Suprapubic skin (tissue), 4 donors: ENCODE results near the gene PILRB.

Experiments used
- POLR2A ChIP-seq, 2 donors: fragments of 450-650 bp; IDR thresholded peaks; one replicate each; pipeline ENCODE4 v1.6.1; 2017; ENCODE audit warnings: antibody characterized with exemption in 2 of 2, mild to moderate bottlenecking in 2 of 2, moderate library complexity in 2 of 2
- POLR2AphosphoS5 ChIP-seq, 3 donors: sonication (generic); formaldehyde crosslinking; IDR thresholded peaks; one replicate each; pipeline ENCODE4 v1.6.1; 2017; ENCODE audit warnings: antibody characterized with exemption in 3 of 3
- TF ChIP-seq, protein P1 (sequence below), 2 donors: fragments of 200-600 bp in 1 of 2; fragments of 450-650 bp in 1 of 2; sonication (generic) in 1 of 2; IDR thresholded peaks; one replicate each; pipeline ENCODE4 v1.5.1; 2016 to 2019; ENCODE audit warnings: antibody characterized with exemption in 2 of 2, mild to moderate bottlenecking in 1 of 2, moderate library complexity in 1 of 2

DNA sequence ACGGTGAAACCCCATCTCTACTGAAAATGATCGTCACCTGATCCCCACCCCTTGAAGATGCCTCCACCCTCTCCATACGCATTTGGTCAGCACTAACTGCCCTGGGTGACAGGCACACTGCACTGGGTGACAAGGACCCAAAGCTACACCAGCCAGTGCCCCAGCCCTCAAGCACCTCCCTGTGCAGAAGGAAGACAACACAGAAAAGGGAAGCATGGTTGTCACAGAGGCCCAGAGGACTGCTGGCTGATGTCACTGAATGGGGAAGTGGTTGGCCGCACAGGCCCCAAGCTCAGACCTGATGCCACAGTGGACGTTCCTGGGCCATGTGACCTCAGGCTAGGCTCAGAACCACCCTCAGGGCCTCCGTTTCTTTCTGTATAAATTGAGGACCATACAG, 11.2 kb downstream of the PILRB start:
- TF ChIP-seq, protein P1, sequence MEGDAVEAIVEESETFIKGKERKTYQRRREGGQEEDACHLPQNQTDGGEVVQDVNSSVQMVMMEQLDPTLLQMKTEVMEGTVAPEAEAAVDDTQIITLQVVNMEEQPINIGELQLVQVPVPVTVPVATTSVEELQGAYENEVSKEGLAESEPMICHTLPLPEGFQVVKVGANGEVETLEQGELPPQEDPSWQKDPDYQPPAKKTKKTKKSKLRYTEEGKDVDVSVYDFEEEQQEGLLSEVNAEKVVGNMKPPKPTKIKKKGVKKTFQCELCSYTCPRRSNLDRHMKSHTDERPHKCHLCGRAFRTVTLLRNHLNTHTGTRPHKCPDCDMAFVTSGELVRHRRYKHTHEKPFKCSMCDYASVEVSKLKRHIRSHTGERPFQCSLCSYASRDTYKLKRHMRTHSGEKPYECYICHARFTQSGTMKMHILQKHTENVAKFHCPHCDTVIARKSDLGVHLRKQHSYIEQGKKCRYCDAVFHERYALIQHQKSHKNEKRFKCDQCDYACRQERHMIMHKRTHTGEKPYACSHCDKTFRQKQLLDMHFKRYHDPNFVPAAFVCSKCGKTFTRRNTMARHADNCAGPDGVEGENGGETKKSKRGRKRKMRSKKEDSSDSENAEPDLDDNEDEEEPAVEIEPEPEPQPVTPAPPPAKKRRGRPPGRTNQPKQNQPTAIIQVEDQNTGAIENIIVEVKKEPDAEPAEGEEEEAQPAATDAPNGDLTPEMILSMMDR (IDR thresholded peaks at IDR 0.05): no peak
- TF ChIP-seq POLR2A (IDR thresholded peaks at IDR 0.05): no peak
- TF ChIP-seq POLR2AphosphoS5 (IDR thresholded peaks at IDR 0.05): no peak
